HG03135 (cell line): ENCODE results near the gene UBQLN1.
A peak's percentile ranks its signal among the peaks of the same experiment; 100 is the strongest.
"Not testable (repeated sequence)": the region's sequence is repeated elsewhere in the genome, so short reads cannot be mapped to it uniquely, and the experiment has no call there.

Experiments
- ATAC-seq: cut with Tn5 transposase; IDR thresholded peaks from one replicate; pipeline ENCODE4 v1.9.1; 2021; ENCODE audit warnings: mild to moderate bottlenecking, moderate library complexity; ENCODE audit not compliant: unreplicated experiment

UBQLN1 gene

GRCh38 chr9:83636813-83637212 lies 70.9 kb downstream of the UBQLN1 start:
- no peak for ATAC-seq

GRCh38 chr9:83633676-83634075 lies 74.1 kb downstream of the UBQLN1 start:
- ATAC-seq = no peak

GRCh38 chr9:83633255-83633654 lies 74.5 kb downstream of the UBQLN1 start:
- no peak for ATAC-seq

DNA sequence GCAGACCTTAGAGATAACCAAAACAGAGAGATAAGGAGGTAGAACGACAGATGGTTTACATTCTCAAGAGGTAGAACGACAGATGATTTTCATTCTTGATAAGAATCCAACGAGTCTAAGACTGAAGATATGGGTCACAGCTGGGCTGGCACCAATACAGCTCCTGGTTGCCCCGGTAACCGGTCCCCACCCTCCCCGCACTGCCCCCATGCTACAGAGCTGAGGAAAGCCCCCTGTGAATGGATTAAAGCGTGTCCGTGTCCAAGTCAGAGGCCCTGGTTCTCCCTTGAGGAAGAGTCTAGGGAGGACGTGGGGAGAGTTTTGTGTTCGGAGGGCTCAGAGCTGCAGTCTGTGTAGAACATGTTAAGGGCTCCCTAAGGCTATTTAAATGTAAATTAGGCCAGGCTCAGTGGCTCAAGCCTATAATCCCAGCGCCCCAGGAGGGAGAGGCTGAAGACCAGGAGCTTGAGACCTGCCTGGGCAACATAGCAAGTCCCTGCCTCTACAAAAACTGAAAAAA lies 76.8 kb downstream of the UBQLN1 start:
- ATAC-seq = no peak

GRCh38 chr9:83629433-83630104 lies 78.2 kb downstream of the UBQLN1 start:
- no peak for ATAC-seq

GRCh38 chr9:83628540-83628939 lies 79.2 kb downstream of the UBQLN1 start:
- ATAC-seq = no peak

DNA sequence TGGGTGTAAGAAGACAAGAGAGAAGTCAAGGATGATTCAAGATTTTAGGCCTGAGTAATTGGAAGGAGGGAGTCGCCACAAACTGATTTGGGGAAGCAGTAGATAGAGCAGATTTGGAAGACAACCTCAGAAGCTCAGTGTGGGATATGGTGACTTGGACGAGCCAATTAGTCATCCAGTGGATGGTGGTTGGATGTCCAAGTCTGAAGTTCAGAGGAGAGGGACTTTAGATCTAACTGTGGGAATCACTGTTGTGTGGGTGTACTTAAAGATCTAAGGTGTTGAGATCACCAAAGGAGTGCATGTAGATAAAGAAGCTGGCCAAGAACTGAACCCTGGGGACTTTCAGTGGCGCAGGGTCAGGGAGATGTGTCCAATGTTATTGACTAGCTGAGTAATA lies 82.6 kb downstream of the UBQLN1 start:
- no peak for ATAC-seq

- peak; percentile 12 for ATAC-seq
These were observed 84.1 kb downstream of the UBQLN1 start for GRCh38 chr9:83623679-83624076.

- ATAC-seq = peak; percentile 89
These were observed 84.6 kb downstream of the UBQLN1 start, which contains the start of gene IDNK for GRCh38 chr9:83622939-83623678. TSS of gene IDNK (plus strand) at chr9:83623143. CDS start at chr9:83623172, 29 bp downstream.

GRCh38 chr9:83622433-83622938 lies 85.3 kb downstream of the UBQLN1 start:
- ATAC-seq = peak; percentile 54

DNA sequence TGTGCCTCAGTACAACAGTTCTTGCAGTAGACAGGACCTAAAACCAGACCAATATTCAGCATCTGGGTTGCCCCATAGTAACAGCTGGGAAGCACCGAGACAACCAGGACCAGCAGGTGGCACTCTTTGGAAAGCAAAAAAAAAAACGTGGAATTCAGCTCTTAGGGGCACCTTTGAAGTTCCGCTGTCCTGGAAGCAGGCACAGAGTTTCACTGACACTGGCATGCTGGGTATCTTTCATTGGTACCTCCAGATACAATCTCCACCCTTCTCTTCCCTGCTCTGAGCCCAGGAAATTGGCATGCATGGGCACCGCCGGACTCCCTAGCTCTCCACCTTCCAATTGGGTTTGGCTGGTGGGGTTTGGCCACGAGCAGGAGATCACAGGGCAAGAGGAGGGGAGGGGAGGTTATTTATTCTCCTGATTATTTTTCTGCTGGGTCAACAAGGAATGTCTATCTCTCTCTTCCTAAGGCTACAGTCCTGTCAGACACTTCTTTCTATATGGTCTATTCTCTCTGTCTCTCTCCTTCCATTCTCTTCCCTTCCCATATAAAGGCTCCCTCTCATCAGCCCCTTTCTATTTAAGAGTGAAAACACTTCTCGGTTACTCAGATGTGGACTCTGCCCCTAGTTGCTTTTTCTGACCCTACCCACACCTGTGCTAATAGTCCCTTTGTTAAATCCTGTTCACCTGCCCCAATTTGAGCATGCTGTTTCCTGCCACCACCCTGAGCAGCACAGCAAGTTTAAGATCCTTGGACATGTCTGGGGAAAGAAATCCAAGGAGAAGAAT lies 86.7 kb downstream of the UBQLN1 start:
- ATAC-seq = no peak

DNA sequence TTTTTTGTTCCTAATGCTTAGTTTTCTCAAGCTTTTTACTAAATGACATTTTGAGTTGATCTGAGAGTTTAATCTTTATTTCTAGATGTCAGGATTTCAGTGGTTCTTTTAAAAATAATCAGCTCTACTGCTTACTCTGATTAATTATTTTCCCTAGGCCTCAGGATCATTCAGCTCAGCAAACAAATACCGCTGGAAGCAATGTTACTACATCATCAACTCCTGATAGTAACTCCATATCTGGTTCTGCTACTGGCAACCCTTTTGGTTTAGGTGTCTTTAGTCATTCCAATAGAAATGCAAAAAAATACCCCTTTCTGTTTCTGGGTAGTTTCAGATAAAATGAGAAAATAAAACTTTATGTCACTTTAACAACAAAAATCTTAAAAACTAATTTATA lies 90.5 kb downstream of the UBQLN1 start:
- no peak for ATAC-seq

GRCh38 chr9:83613298-83613697 lies 94.5 kb downstream of the UBQLN1 start:
- ATAC-seq = not testable (repeated sequence)
